ENCODE results near the gene ZNF140. TPM values are rescaled to one million over a fixed set of nuclear protein-coding genes. Genes with fewer than 3 reads are reported as not detected.

Gene ZNF140
- total and polyA plus RNA-seq, 2 of the 13 experiments (the other 11 are each of a cell fraction or from before 2014, with no cell fraction given) = 8.7 to 13.5 TPM

- Histone ChIP-seq H3K4me1 (ENCODE audit: insufficient read depth, low read length) (peaks cover 6% of the 10 kb centered on the region), H3K4me3 (replicated peaks in 1 of 3; ENCODE audit: insufficient read depth in 1 of 3, low read depth in 2 of 3, low read length in 3 of 3) (no peak overlapping the region), H4K20me1 (ENCODE audit: insufficient read depth, low read length) (no peaks in the 10 kb centered on the region), H3K4me2 (ENCODE audit: low read depth, low read length) (no peak overlapping the region), H3K27ac (ENCODE audit: extremely low read length, insufficient read depth, low read length) (no peak overlapping the region), H3K27me3 (ENCODE audit: control insufficient read depth in 1 of 2, insufficient read depth in 2 of 2, low read length in 2 of 2) (no peaks in the 10 kb centered on the region; a peak in 1 of 5 replicates), H3K36me3 (replicated peaks in 1 of 2; ENCODE audit: control insufficient read depth in 1 of 2, insufficient read depth in 2 of 2, low read length in 2 of 2) (peaks cover 10 to 63% of the 10 kb centered on the region in 2 experiments), H3K9ac (ENCODE audit: insufficient read depth, low read depth, low read length) (no peak overlapping the region), H3K79me2 (ENCODE audit: insufficient read depth, low read length) (no peaks in the 10 kb centered on the region), H2AFZ (ENCODE audit: low read length) (no peak overlapping the region), H3K9me3 (ENCODE audit: low read length) (peaks cover 76% of the 10 kb centered on the region)
- TF ChIP-seq ZBTB33 (CRISPR knock-in tag; IDR thresholded peaks at IDR 0.05) = no peak
- TF ChIP-seq BHLHE40 (IDR thresholded peaks at IDR 0.05; ENCODE audit: low read length) = no peak
- no peak for TF ChIP-seq FOXJ3 (CRISPR knock-in tag; IDR thresholded peaks at IDR 0.05; ENCODE audit: borderline replicate concordance)
- TF ChIP-seq ARNT2 (CRISPR knock-in tag; IDR thresholded peaks at IDR 0.05; ENCODE audit: low read depth) = no peak
- no peak for TF ChIP-seq PRPF4 (IDR thresholded peaks at IDR 0.05; ENCODE audit: low read depth, low read length, poor library complexity, severe bottlenecking)
- TF ChIP-seq ZNF878 (CRISPR knock-in tag; IDR thresholded peaks at IDR 0.05) = no peak
- no peak for TF ChIP-seq ONECUT2 (CRISPR knock-in tag; IDR thresholded peaks at IDR 0.05)
- TF ChIP-seq ZNF746 (CRISPR knock-in tag; IDR thresholded peaks at IDR 0.05) = no peak
- TF ChIP-seq MYC (CRISPR knock-in tag; IDR thresholded peaks at IDR 0.05; ENCODE audit: borderline replicate concordance) = no peak
- no peak for TF ChIP-seq ZNF124 (CRISPR knock-in tag; IDR thresholded peaks at IDR 0.05)
- TF ChIP-seq SP5 (CRISPR knock-in tag; IDR thresholded peaks at IDR 0.05; ENCODE audit: borderline replicate concordance, low read depth) = no peak
- no peak for TF ChIP-seq DRAP1 (CRISPR knock-in tag; IDR thresholded peaks at IDR 0.05)
- no peak for TF ChIP-seq TRIM24 (CRISPR knock-in tag; IDR thresholded peaks at IDR 0.05)
- no peak for TF ChIP-seq ZNF652 (CRISPR knock-in tag; IDR thresholded peaks at IDR 0.05; ENCODE audit: borderline replicate concordance, low read depth)
- TF ChIP-seq ATF3 (CRISPR knock-in tag; IDR thresholded peaks at IDR 0.05) = no peak
- TF ChIP-seq SPEN (CRISPR knock-in tag; IDR thresholded peaks at IDR 0.05; ENCODE audit: low read depth) = no peak
- TF ChIP-seq ZNF280B (CRISPR knock-in tag; IDR thresholded peaks at IDR 0.05; ENCODE audit: borderline replicate concordance) = no peak
- TF ChIP-seq ZNF710 (CRISPR knock-in tag; IDR thresholded peaks at IDR 0.05; ENCODE audit: borderline replicate concordance) = no peak
- TF ChIP-seq ARNTL (CRISPR knock-in tag; IDR thresholded peaks at IDR 0.05) = no peak
- in situ Hi-C loops (cut with HindIII; ENCODE audit: extremely low pct_ligation_motif_present, low pct_unique_long_range_greater_than_20kb) = no loop called here
- intact Hi-C loops (cut with micrococcal nuclease; ENCODE audit: unreplicated experiment) = no loop called here
- DNase-seq (ENCODE audit: low spot score) (no peak), ATAC-seq (no peak), FAIRE-seq (no peak)
- BruUV-seq (replicated peaks) = no TSS peak
- ChIA-PET CTCF (ENCODE audit: low intra/inter-chr PET ratio, low total read pairs) (no interaction called here), POLR2A (no interaction called here)
- 94% methylated on average over 2 of the region's 2 CpGs for WGBS (ENCODE audit: low lambda C conversion rate)
These were observed 55.0 kb downstream of the ZNF140 start for GRCh38 chr12:133135747-133136146.

Measured in HepG2 (cell line).